CD4-positive, alpha-beta T cell treated with Interleukin-15 for 1 hour (primary cell): ENCODE measurements around the gene ANKH.

Source experiments
- DNase-seq: peaks from one replicate; pipeline ENCODE4 v3.0.0-alpha.2; 2020

Gene ANKH

DNA sequence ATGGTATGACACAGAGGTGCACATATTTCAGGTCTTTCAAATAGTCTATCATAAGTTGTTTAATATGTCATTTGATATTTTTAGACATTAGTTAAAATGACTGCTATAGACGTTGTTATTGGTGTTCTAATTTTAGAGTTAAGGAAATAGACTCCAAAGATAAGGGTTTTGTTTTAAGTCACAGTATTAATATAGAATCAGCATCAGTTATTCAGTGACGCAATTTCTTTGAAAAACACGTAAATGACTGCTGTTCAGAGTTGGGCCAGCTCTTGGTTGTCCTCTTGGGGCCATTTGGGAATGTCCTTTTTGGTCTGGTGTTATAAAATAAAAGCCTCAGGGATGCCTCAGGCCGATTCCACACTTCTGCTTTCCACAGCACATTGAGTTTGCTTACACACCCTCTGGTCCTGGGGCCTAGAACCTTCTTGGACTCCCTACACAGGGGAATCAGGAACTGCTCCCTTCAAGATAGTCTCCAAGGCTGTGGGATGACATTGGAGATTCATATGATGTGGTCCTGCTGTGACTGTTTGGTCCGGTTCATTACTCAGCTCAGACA lies 192.7 kb downstream of the ANKH start:
- no peak for DNase-seq

- peak; percentile 30 for DNase-seq
Observed at GRCh38 chr5:14676320-14676719, 195.3 kb downstream of the ANKH start.

GRCh38 chr5:14675865-14676300 lies 195.7 kb downstream of the ANKH start:
- no peak for DNase-seq

DNA sequence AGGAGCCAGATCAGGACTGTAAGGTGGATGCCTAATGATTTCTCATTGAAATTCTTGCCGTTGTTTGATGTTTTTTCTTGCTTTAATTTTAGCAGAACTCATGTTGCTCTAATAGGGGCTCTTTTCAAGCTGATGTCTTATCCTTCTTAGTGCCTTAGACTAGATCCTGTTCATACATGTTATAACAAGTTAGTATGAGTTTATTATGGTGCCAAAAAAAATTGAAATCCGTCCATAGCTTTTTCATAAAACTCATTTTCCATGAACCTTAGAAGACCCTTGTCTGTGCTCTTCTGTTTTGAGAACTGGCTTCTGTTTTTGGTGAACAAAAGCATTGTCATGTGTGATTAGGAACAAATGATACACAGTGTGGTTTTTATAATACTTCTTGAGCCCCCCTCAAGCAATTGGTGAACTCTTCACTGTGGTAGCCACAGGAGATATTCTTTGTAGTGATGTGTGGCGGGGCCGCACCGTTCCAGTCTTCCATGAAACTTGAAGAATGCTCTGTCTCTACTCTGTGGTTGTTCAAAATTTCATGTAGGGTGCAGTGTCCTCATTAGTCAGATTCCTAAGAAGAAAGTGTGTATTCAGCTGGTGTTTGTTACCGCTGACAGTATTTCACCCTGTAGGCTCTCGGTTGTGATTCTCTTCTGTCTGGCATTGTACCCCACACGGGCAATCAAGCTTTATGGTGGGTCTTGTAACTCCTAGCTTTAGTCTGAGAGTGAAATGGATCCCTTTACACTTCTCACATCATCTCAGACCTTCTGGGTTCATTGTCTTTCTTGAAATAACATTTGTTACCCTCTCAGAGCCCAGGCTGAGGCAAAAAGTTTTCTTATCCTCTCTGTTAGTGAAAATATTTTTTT lies 196.4 kb downstream of the ANKH start:
- no peak for DNase-seq

DNA sequence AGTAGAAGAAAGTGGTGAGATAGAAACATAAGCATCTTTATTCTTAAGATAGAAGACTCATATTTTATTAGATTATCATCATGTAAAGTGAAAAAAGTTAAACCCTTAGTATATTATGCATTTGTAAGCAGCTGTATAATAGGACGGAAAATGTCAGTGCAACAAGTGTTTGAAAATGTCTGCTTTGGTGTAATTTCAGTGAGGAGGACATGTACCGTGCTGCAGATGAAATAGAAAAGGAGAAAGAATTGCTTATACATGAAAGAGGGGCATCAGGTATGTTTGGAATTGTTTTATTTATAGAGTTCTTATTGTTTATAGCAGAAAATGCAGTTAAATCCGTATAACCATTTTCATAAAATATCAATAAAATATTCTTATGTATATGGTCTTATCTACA lies 198.1 kb downstream of the ANKH start:
- no peak for DNase-seq

DNA sequence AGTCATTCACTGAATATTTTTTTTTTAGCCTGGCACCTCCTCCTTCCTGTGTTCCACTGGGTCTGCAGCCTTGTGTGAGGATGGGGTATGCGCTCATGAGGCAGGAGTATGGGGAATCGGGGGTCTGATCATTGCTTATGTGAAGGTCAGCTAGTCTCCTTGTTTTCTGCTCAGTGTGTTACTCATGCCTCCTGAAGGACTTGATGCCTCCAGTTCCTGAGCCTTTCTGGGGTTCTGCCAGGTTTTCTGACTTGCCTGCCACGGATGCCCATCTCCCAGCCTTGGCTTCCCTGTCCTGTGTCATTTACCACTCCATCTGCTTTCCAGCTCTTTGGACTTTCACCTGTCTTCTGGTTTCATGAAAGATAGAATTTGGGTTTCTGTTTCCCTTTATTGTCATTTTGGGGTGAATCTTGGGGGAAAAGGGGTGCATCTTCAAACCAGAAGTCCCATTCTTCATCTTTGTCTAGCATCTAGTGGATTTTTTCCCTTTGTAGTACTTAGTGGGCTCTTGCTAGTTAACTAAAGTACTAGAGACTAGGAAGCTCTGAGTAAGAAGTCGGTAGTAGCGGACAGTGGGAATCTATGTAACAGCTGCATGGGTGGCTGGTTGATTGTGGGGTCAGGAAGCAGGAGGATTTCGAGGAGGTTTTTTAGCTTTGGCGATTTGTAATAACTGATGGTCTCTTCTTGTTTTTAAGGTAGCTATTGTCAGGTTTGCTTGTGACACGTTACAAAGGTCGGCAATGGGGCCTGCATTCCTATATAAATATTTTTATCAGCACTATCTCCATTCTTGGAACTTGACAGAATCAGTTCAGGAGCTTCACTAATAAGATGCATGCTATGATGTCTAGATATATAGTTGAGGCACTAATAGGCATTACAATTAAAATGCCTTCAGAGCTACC lies 198.8 kb downstream of the ANKH start:
- DNase-seq: no peak

GRCh38 chr5:14672082-14672481 lies 199.5 kb downstream of the ANKH start:
- DNase-seq: no peak

DNA sequence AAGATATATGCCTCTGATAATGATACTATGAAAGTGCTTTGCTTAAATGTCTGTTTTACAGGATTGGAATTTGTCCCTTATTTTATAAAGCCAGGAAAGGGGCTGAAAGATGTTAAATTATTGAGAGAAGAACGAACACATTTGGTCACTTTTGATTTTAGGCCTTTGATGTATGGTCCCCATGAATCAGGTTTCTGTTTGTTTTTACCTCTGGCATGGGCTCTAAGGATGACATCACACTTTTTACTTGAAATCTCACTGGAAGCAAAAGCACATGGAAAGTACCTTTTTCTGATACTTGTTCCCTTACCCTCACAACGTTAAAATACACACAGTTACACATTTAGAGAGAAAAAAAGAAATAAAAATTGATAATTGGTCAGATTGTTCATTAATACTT lies 200.2 kb downstream of the ANKH start:
- no peak for DNase-seq

DNA sequence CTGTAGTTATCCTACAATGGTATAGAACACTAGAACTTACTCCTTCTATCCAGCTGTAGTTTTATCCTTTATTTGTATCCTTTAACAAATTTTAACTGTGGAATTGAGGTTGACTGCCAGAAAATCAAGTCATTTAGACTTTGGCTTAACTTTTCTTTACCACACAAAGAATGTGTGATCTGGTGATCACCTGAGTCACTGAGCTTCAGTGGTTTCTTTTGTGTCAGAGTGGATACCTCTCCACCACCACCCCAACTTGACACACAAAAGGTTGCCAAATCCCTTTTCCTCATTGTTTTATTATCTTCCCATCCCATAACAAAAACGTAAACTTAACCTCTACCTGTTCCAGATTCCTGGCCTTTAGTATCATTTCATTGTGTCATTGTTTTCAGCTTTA lies 201.6 kb downstream of the ANKH start:
- no peak for DNase-seq

DNA sequence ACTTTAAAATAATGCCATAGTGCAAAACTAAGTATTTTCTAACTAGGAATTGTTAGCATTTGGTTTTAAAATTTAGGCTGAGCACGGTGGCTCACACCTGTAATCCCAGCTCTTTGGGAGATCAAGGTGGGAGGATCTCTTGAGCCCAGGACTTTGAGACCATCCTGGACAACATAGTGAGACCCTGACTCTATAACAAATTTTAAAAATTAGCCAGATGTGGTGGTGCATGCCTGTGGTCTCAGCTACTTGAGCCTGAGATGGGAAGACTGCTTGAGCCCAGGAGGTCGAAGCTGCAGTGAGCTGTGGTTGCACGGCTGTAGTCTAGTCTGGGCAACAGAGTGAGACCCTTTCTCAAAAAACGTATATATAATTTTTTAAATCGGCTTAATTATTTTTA lies 202.2 kb downstream of the ANKH start:
- no peak for DNase-seq

DNA sequence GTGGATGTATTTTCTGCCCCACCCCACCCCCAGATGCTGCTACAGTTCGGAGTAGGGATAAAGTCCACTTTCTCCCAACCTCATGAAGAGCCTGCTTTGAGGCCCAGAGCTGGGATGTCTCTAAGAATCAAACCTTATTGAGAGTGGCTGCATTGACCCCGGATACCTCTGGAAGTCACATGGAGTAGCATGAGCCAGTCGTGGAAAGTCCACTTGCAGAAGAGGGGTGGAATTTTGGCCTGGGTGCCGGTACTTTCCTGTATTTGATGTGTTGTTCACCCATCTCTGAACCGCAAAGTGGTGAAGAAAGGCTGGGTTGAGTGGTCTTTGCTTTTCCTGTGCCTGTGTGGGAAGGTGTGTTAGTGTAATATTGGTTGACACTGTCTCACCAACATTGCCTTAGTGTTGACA lies 203.4 kb downstream of the ANKH start:
- DNase-seq: peak; percentile 46

GRCh38 chr5:14667770-14668169 lies 203.8 kb downstream of the ANKH start:
- DNase-seq: no peak

DNA sequence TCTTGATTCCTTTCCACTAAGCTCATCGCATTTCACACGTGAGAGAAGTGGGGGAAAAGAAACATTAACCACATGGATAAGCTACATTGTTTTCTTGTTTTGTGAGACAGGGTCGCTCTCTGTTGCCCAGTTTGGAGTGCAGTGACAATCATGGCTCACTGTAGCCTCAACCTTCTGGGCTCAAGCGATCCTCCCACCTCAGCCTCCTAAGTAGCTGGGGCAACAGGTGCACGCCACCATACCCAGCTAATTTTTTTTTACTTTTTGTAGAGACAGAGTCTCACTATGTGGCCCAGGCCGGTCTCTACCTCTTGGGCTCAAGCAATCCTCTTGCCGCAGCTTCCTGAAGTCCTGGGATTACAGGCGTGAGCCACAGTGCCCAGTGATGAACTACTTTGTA lies 204.3 kb downstream of the ANKH start:
- no peak for DNase-seq

DNA sequence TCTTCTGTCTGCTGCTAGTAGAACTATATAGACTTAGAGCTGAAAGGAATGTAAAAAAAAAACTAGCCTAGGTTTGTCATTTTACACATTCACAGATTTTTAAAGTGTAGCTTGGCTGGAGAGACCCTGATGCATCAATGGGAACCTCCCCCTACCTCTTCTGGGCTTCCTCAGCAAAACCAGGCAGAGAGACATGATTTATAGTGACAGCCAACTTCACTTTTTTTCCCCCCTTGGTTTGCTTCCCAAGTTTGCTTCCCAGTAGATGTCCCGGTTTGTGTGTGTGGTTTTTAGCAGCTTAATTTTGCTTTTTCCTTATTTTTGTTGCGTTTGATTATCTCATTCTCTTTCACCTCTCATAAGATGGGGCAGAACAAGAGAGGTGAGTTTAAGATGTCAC lies 205.2 kb downstream of the ANKH start:
- DNase-seq: no peak

DNA sequence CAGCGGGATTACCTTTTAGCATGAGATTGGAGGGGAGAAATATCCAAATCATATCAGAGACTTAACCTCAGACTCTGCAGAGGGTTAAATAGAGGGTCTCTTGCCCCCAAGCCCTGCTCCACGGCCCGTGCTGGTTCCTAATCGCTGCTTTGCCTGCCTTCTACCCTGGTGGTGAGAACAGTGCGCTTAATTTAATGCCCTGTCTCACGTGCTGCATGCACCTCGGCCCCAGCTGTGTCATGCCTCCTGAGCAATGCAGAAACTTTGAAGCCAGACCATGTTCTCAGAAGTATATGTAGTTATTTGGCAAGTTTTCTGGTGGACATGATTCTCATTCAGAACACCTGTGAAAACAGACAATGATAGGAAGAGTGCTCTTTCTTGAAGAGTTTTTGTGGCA lies 205.6 kb downstream of the ANKH start:
- DNase-seq: peak; percentile 55

DNA sequence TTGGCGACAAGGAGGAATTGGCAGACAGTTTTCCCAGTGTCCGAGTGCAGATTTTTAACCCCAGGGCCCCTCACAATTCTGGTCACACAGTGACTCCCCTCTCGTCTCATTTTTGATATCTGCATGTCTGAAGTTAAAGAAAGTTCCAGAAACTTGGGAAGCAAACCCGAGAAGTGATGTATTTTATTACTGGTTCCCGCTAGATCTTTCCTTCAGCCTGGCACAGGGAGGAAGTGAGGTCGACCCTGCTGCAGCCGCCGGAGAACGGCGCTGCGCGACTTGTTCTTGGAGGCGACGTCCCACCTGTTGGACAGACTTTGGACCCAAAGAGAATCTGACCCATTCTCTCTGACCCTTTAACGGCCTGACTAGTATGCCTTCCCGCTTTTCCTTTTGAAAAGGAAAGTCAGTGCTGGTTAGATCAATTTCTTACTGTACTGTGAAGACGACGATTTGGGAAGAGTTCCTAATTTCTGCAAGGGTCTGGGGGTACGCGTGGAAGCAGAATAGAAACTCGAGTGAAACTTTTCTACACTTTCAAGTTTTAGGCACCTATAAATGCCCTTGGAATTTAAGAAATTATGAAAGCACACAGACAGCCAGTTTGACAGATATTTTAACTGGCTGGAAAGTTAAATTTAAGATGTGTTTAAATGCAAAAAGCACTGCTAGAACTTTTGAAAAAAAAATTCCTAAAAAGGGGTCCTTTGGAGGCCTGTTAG lies 206.3 kb downstream of the ANKH start:
- DNase-seq: no peak

- peak; percentile 93 for DNase-seq
Observed at GRCh38 chr5:14664270-14665100, 207.1 kb downstream of the ANKH start, which contains the start of gene OTULIN. TSS of gene OTULIN (plus strand) at chr5:14664718. CDS start at chr5:14664826, 108 bp downstream.

DNA sequence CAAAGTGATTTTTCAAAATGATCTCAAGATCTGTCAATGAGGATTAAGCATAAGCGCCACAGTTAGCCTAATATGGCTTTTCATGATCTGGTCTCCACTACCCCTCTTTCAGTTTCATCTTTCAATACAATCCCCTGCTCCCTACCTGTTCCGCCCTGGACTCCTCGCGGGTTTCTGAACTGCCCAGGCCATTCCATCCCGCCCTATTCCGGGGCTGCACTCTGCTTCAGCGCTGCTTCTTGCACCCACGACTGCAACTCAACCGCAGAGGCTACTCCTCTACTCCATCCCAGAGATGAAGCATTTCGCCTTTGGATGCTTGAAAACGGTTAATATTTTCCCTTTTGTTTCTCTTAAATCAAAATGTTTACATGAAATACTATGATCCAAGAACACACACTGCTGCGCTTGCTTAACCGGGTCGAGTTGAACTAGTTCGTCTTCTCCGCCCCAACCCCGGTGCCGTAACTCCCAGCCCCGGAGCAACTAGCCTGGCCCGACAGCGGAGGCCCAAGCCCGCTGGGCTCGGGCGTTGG lies 207.8 kb downstream of the ANKH start:
- DNase-seq: no peak

GRCh38 chr5:14662721-14663260 lies 208.8 kb downstream of the ANKH start:
- no peak for DNase-seq

DNA sequence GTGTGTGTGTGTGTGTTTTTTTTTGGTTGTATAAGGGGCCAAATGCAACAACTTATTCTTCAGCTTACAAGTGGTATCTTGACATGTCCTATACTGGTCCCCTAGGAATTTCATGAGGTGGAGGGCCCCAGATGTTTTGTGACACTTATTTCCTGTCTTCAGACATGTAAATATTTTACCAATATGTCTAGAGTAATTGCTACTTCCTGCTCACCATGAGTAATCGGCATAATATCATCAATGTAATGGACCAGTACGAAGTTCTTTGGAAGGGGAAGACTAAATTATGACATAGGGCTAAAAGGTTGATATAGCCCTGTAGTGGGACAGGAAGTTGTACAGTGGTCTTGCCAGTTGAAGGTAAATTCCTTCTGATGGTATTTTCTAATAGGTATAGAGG lies 210.7 kb downstream of the ANKH start:
- DNase-seq: no peak
